HG02588 (cell line): ENCODE results near the gene HUS1.
"Not testable (repeated sequence)": the region's sequence is repeated elsewhere in the genome, so short reads cannot be mapped to it uniquely, and the experiment has no call there.

Source experiments
- ATAC-seq: cut with Tn5 transposase; IDR thresholded peaks from one replicate; pipeline ENCODE4 v1.9.1; 2021; ENCODE audit warnings: mild to moderate bottlenecking, moderate library complexity; ENCODE audit not compliant: unreplicated experiment

HUS1 gene

DNA sequence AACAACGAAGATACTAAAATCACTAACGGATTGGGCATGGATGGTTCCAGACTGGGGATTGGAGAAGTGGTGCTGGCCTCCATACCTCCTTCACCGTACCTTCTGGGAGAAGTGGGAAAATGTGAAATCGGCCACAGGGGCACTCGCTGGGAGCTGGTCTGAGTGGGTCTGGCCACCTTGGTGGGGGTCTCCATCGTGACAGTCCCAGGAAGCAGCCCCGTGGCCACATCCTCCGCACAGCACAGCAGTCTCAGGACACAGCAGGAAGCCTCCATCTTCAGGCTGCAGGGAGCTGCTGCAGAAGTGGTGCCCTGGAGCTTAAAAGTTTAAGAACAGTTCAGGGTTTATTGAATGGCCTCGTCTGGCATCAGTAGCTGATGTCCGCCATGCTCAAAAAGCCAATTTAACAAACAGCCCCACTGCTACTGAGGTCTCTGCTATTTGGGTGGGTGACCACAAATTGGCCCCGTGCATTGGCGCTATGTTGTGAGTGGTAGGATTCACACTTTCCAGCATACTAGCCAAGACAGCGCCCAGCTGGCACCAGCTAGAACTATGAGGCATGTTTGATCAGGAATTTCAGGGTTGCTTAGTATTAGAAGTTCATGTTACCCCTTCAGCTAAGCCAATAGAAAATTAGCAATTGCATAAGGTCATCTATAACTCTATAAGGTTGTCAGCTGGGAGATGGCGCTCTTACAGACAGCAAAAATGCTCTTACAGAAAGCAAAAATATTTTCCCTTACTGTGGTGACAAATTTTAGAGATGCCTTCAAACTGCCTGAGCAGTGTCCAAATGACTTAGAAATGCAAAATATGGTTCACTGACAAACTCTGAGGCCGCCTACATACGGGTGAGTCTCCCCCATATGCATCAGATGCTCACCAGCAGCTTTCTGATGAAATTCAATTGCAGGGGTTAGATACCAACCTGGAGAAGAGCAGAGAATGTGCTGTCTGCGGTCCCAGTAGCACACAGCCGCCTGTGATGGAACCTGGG is 48.1 kb downstream of the HUS1 start:
- no peak for ATAC-seq

DNA sequence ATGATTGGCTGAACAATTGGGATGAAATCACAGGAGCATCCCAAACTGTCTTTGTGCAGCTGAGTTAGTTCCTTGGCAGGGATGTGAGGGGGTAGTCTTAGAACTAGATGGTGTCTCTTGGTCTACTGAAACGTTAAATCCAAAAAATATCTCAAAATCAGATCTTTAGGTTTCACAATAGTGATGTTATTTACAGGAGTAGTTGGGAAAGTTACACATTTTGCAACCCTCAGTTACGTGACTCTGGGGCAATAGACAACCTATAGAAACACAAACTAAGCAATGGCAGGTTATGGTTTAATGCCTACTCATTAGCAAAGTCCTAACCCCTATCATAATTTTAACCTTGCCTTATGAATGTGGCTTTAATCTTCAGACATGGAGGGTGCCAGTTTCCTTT is 55.1 kb downstream of the HUS1 start:
- no peak for ATAC-seq

DNA sequence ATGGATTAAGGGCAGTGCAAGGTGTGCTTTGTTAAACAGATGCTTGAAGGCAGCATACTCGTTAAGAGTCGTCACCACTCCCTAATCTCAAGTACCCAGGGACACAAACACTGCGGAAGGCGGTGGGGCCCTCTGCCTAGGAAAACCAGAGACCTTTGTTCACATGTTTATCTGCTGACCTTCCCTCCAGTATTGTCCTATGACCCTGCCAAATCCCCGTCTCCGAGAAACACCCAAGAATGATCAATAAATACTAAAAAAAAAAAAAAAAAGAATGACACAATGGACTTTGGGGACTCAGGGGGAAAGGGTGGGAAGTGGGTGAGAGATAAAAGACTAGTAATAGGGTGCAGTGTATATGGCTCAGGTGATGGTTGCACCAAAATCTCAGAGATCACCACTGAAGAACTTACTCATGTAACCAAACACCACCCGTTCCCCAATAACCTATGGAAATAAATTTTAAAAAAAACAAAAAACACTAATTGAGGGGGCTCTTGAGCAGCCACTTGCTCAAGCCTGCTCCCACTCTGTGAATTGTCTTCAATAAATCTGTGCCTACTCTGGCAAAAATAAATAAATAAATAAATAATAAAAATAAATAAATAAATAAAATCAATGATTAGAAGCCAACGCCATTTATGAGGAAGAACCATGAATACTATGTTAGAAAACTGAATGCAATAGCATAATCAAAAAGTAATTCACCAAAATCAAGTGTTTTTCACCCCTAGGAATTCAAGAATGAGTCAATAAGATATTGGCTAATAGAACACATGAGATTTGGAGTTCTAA is 56.1 kb downstream of the HUS1 start:
- not testable (repeated sequence) for ATAC-seq

DNA sequence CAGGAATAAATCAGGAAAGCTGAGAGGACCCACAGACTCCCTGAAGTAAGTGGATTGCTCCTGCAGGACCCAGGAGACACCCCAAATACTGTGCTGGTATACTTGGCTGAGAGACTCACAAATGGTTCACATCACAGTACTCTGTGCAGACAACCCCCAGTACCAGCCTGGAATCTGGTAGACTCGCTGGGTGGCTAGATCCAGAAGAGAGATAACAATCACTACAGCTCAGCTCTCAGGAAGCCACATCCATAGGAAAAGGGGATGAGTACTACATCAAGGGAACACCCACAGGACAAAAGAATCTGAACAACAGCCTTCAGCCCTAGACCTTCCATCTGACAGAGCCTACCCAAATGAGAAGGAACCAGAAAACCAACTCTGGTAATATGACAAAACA is 62.9 kb downstream of the HUS1 start:
- not testable (repeated sequence) for ATAC-seq

DNA sequence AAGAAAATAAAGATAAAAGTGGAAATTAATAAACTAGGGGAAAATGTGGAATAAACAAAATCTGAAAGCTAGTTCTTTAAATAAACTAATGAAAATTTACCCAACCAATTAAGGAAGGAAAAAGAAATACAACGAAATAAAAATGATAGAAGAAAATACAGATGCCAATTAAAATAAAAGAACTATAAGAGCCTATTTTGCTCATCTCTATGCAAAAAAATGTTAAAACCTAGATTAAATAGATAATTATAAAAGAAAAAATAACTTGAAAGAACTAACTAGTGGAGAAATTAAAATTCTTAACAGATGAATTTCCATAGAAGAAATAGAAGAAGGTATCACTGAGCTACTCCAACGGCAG is 63.8 kb downstream of the HUS1 start:
- no peak for ATAC-seq

DNA sequence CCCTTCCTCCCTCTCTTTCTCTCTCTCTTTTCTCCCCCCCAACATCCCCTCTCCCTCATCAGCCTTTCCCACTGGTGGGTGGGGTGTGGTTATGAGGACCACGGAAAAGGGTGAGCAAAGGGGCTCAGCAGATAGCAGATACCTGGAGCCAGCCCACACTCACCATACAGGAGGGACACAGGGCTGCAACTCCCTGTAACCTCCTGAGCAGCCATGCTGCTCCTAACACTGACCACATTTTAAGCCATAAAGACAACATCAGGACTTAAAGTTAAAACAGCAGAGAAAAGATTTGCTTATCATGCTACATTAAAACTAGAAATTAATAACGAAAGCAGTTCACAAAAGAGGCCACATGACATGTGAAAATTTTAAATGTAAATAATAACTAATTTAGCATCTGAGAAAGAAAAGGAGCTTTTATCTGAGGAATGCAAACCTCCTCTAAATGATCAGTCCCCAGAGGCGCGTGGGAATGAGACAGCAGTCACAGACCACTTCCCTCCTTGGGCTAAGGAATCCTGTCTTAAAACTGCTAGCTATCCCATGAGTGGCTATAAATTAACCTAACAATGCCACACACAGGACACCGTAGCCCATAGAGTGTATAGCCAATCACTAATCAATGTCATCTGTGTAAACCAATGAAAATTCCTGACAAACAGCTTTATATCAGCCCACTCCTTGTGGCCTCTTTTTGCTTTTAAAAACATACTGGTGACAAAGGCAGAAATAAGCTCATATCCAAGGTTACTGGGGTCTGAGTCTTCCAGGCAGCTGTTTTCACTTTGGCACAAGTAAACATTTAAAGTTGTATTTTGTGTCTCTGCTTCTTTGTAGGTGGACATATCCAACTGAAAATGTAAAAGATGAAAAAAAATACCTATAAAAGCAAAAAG is 64.4 kb downstream of the HUS1 start:
- ATAC-seq, result no peak
